ENCODE measurements around the gene DUSP2.

The DUSP2 gene

GRCh38 chr2:96131813-96132745 lies 13.2 kb downstream of the DUSP2 start:
- no peak for DNase-seq

GRCh38 chr2:96131152-96131812 lies 14.0 kb downstream of the DUSP2 start:
- DNase-seq (peak; percentile 42), ATAC-seq (peak; percentile 63)

More at GRCh38 chr2:96131813-96132745, 13.2 kb downstream of the DUSP2 start:
- no peak for ATAC-seq

- ATAC-seq (no peak), DNase-seq (no peak)
Measured at GRCh38 chr2:96130483-96130882, 14.8 kb downstream of the DUSP2 start.

- DNase-seq (peak; percentile 6), ATAC-seq (no peak)
Measured at GRCh38 chr2:96129528-96130120, 15.6 kb downstream of the DUSP2 start.

- DNase-seq, result no peak
- ATAC-seq, result no peak
Measured at GRCh38 chr2:96128456-96128855, 16.8 kb downstream of the DUSP2 start.

- ATAC-seq (no peak), DNase-seq (no peak)
Measured at GRCh38 chr2:96124406-96125265, 20.6 kb downstream of the DUSP2 start.

- DNase-seq (no peak), ATAC-seq (no peak)
Measured at GRCh38 chr2:96123936-96124335, 21.3 kb downstream of the DUSP2 start.

- DNase-seq (no peak), ATAC-seq (no peak)
Measured at GRCh38 chr2:96123290-96123689, 21.9 kb downstream of the DUSP2 start.

GRCh38 chr2:96122391-96122790 lies 22.8 kb downstream of the DUSP2 start:
- ATAC-seq (no peak), DNase-seq (no peak)

- ATAC-seq (no peak), DNase-seq (no peak)
Measured at GRCh38 chr2:96121414-96121813, 23.8 kb downstream of the DUSP2 start.

- no peak for DNase-seq
Measured at GRCh38 chr2:96120991-96121390, 24.2 kb downstream of the DUSP2 start.

GRCh38 chr2:96120091-96120720 lies 25.0 kb downstream of the DUSP2 start:
- ATAC-seq, result no peak
- DNase-seq, result no peak

More at GRCh38 chr2:96120991-96121390, 24.2 kb downstream of the DUSP2 start:
- ATAC-seq, result no peak

GRCh38 chr2:96119389-96119751 lies 25.9 kb downstream of the DUSP2 start:
- DNase-seq, result no peak
- ATAC-seq, result no peak

- DNase-seq, result no peak
- ATAC-seq, result no peak
Measured at GRCh38 chr2:96118698-96119388, 26.4 kb downstream of the DUSP2 start.

GRCh38 chr2:96117701-96118588 lies 27.3 kb downstream of the DUSP2 start:
- ATAC-seq, result no peak
- DNase-seq, result no peak

GRCh38 chr2:96116879-96117533 lies 28.2 kb downstream of the DUSP2 start:
- DNase-seq (peak; percentile 78), ATAC-seq (peak; percentile 85)

- peak; percentile 78 for DNase-seq
- ATAC-seq, result peak; percentile 45
Measured at GRCh38 chr2:96116424-96116878, 28.8 kb downstream of the DUSP2 start, which contains the start of gene ADRA2B. TSS of gene ADRA2B (minus strand) at chr2:96116571. CDS start at chr2:96116149, 422 bp downstream.

GRCh38 chr2:96115631-96116423 lies 29.4 kb downstream of the DUSP2 start:
- DNase-seq (no peak), ATAC-seq (no peak)

Data from stimulated activated naive CD8-positive, alpha-beta T cell treated with anti-CD3 and anti-CD28 coated beads, Interleukin-15, Interleukin-2, amounts not matched to agents 100 U/mL and 50 U/mL, for 24 hours (primary cell).